Adrenal gland (tissue), 5 donors: ENCODE measurements around the gene NISCH.

Source experiments
- CTCF ChIP-seq, 6 experiments: fragments of 450-650 bp in 4 of 6; fragments of 200-600 bp in 2 of 6; sonication (generic) in 1 of 6; IDR thresholded peaks; 1 replicate in 5 of 6; 2 replicates in 1 of 6; pipeline versions ENCODE4 v1.5.1 to v1.8.0; 2016 to 2021; ENCODE audit warnings: antibody characterized with exemption in 6 of 6, mild to moderate bottlenecking in 2 of 6, moderate library complexity in 1 of 6
- POLR2A ChIP-seq, 2 donors: fragments of 450-650 bp; IDR thresholded peaks; one replicate each; pipeline ENCODE4 v1.6.1; 2017; ENCODE audit warnings: antibody characterized with exemption in 2 of 2, mild to moderate bottlenecking in 2 of 2, moderate library complexity in 1 of 2
- donor health status: DM: no; HTN: no; CAD: no.

- no peak for TF ChIP-seq CTCF (IDR thresholded peaks at IDR 0.05)
- no peak for TF ChIP-seq POLR2A (IDR thresholded peaks at IDR 0.05)
Measured at GRCh38 chr3:52487788-52488691, 32.6 kb downstream of the NISCH start.
